GM12878 (cell line): ENCODE results near the gene FOXP1.

ENCODE experiments used
- CEBPB ChIP-seq, 2 experiments: fragments of 150-350 bp in 1 of 2; IDR thresholded peaks; 2 replicates each; pipeline ENCODE4 v1.6.1; 2012 to 2014; ENCODE audit warnings: low read depth in 2 of 2, low read length in 2 of 2, borderline replicate concordance in 1 of 2, inconsistent platforms in 1 of 2
- CTCF ChIP-seq, 3 experiments: IDR thresholded peaks in 2 of 3; conservative IDR thresholded peaks in 1 of 3; 2 replicates each; pipeline ENCODE4 v1.5.1; 2011; ENCODE audit warnings: low read depth in 3 of 3, low read length in 3 of 3, mild to moderate bottlenecking in 3 of 3, control low read depth in 2 of 3, moderate library complexity in 2 of 3, inconsistent platforms in 1 of 3, mixed read lengths in 1 of 3; ENCODE audit not compliant: control insufficient read depth in 2 of 3, insufficient read depth in 1 of 3; ENCODE audit errors: extremely low read depth in 1 of 3
- NR2F1 ChIP-seq: fragments of 450-650 bp; conservative IDR thresholded peaks from 2 replicates; pipeline ENCODE4 v1.6.1; 2017; ENCODE audit warnings: mild to moderate bottlenecking
- POLR2A ChIP-seq: IDR thresholded peaks from 2 replicates; pipeline ENCODE4 v1.6.1; 2011; ENCODE audit warnings: low read depth, mild to moderate bottlenecking, low read length
- SMC3 ChIP-seq: IDR thresholded peaks from 2 replicates; pipeline ENCODE4 v1.6.1; 2011; ENCODE audit warnings: low read length, improper control_type of control experiment, borderline replicate concordance

- TF ChIP-seq CTCF (IDR thresholded peaks at IDR 0.05 in 2 of 3, conservative IDR thresholded peaks at IDR 0.05 in 1 of 3; ENCODE audit: control insufficient read depth in 2 of 3, extremely low read depth in 1 of 3, insufficient read depth in 1 of 3, low read depth in 3 of 3, low read length in 3 of 3): no peak
- TF ChIP-seq SMC3: no peak
- TF ChIP-seq POLR2A: no peak
- TF ChIP-seq CEBPB (IDR thresholded peaks at IDR 0.05; ENCODE audit: borderline replicate concordance in 1 of 2, low read depth in 2 of 2, low read length in 2 of 2): no peak
- TF ChIP-seq NR2F1: no peak
Measured at GRCh38 chr3:71219744-71220638, 363.5 kb downstream of the FOXP1 start.
